GM18907 (cell line): Measurements from ENCODE around the gene SHMT2.
"Not testable (repeated sequence)": the region's sequence is repeated elsewhere in the genome, so short reads cannot be mapped to it uniquely, and the experiment has no call there.

Source experiments
- ATAC-seq: cut with Tn5 transposase; IDR thresholded peaks from one replicate; pipeline ENCODE4 v1.9.1; 2021; ENCODE audit warnings: mild to moderate bottlenecking, moderate library complexity; ENCODE audit not compliant: unreplicated experiment

SHMT2 gene

DNA sequence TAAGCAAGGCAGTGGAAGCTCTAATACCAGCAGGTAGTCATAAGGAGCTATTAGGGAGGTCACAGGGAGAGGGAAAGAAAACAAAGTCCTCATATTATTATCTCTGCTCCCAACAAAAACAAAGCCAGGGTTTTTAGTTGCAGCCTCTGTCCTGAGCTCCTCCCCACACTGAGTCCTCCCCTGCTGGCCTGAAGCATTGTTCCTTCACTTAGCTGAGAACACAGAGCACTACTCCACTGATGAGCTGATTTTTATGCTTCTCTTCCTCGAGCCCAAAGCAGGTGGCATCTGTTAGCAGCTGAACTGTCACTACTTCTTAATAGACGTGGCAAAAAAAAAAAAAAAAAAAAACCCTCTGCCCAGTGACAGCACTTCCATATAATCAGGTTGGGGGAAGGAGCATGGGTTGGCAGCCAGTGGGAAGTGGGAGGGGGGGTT, 31.9 kb downstream of the SHMT2 start:
- no peak for ATAC-seq

DNA sequence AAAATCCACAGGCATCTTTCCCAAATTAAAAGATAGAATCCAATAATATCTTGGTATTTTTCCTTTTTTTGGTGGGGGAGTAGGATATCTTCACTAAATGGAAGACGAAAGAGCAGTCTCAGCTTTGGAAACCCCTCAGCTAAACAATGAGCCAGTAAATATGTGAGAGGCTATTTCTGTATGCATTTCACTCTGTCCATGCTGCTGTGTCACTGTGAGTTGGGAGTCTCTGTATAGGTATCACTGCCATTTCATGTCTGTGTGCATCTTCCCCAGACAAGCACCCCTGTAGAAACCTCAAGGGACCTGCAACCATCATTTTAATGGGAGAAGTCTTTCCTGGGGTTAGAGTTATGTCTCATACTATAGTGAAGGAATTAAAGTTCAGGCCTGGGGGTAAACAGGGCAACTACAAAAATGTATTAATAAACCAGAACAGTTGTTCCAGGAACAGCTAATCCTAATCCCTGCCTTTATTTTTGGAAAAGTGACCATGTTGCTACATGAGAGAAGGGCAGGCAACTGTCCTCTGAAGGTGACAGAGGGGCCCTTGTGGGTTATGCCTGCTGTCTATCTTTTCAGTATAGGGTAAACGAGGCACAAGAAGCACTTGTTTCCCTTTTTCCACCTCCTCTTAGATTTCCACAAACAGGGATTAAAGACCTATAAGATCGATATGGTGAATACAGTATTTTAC, 32.8 kb downstream of the SHMT2 start:
- no peak for ATAC-seq

DNA sequence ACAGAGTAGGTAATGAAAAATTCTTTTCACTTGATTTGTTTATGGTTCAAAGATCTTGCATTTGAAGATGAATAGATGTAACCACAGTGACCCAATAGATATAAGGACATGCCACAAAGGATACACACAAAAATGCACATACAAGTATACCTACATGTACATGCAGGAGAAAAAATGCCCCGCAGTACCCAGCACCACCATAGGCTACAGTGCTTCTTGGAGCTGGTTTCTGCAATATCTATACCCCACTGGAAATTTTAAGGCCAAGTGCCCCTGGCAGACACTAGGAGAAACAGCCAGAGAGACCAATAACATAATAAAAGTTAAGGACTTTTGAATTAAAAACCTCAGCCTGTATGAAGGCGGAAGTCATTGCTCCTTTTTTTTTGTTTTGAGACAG, 33.6 kb downstream of the SHMT2 start:
- ATAC-seq = no peak

DNA sequence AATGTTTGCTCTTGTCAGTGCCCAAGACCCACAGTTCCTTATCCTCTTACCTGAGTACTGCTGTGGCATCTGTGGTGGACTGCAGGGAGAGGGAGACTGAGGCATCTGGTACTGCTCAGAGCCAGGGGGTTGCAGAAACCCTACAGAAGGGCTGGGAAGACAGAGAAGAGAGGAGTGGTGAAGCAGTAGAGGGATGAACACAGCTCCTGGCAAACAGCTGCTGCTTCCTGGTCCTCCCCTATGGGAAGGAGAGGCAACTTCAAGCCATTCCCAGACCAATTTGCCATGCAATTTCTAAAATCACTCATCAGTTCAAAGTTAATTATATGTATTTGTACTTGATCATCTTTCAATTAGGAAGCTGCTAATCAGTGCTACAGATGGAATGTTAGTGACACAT, 37.2 kb downstream of the SHMT2 start:
- no peak for ATAC-seq

DNA sequence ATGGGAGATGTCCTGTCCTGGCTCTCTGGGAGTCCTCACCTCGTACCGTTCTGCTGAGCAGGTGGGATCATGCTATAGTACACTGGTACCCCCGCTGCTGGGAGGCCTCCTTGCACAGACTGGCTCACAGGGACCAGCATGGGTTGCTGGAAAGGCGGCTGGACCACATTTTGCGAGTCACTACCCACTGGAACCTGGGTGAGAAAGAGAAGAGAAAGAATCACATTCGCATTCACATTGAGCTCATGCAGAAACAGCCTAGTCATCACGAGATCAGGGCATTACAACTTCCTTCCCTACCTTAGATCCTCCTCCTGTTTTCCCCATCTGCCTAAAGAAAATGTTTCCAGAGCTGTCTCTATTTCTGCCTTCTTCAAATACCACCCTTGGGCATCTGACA, 38.8 kb downstream of the SHMT2 start:
- ATAC-seq = no peak

DNA sequence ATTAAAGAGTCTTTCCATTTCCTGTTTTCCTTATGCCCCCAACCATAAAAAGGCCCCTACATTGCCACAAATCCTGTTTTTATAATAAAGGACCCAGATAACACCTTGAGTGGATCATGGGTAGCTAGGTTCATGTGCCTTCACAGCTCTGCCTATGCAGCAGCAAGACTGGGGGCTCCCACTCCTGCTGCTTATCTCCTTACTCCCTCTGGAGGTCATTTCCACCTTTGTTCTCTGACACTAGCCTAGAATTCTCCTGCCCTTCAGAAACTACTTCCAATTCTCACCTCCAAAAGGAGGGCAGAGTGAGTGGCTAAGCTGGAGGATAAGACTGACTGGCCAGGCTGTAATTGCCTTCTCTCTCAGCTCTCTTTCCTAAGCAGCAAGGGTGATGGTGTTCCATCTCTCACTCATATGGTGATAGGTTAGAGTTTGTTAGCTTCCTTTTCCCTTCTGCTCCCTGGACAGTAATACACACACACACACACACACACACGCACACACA, 41.5 kb downstream of the SHMT2 start:
- ATAC-seq = no peak

DNA sequence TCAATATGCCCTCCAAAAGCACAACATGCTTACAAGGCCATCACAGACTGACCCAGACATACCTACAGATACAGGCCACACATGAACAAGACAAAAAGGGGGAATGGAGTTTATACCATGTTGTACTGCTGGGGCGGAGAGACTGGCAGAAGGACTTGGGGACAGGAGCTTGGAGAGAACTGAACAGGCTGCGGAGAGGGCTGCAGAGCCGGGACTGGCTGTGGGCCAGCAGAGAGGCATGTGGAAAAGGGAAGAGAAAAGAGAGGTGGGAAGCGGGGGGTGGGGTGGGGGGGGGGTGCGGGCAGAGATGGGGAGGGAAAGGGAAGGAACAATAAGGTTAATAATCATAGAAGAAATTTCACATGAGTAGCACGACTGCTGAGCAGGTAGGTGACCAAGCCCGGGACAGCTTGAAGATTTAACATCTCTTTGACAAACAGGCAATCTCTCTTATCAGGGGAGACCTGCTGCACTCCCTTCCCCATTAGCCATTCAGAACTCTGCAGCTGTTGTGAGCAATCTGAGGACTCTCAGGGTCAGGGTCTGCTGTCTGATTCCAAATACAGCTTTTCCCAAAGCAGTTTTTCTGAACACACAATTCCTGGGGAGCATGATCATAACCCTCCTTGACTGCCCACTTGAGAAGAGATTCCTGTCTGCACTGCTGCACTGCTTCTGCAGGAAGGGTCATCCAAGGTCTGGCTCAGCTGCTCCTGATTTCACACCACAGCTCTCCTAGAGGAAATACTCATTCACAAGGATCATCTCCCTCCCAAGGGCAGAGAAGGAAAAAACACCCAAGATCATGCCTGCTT, 43.0 kb downstream of the SHMT2 start:
- ATAC-seq = no peak

DNA sequence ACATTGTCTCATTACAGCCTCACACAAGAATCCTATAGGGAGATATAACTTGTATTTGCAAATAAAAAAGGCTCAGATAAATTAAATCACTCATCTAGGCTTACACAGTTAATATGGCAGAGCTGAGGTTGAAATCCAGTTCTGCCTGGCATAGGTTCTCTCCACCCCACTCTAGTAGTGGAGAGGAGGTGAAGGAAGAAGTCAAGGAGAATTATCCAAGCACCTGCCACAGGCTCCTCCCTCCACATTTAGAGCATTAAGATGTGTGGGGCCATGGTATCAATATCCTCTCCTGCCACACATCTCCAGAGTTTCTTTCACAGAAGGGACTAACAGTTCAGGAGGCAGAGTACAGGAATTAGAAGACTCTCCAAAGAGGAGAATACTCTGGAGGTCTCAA, 44.0 kb downstream of the SHMT2 start:
- no peak for ATAC-seq

DNA sequence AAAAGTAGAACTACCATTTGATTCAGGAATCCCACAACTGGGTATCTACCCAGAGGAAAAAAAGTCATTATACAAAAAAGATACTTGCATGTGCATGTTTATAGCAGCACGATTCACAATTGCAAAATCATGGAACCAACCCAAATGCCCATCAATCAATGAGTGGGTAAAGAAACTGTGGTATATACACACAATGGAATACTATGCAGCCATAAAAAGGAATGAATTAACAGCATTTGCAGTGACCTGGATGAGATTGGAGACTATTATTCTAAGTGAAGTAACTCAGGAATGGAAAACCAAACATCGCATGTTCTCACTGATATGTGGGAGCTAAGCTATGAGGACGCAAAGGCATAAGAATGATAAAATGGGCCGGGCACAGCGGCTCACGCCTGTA, 46.7 kb downstream of the SHMT2 start:
- ATAC-seq = not testable (repeated sequence)

DNA sequence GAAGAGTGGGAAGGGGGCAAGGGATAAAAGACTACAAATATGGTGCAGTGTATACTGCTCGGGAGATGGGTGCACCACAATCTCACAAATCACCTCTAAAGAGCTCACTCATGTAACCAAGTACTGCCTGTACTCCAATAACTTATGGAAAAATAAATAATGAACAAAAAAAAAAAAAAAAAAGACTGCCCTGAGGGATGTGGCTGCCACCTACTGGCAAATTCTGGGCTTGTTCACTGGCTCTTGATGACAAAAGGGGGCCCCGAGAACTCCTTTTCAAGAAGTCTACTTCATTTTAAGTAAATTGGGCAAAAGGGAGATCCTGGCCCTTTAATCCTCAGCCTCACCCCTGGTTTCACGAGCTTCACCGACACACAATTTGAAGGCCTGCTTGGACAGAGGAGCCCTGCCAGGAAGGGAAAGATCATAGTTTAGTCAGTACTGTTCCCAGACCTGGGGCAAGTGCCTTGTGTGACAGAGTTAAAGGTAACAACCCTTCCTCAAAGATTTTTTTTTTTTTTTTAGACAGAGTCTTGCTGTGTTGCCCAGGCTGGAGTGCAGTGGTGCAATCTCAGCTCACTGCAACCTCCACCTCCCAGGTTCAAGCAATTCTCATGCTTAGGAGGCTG, 47.5 kb downstream of the SHMT2 start:
- no peak for ATAC-seq

DNA sequence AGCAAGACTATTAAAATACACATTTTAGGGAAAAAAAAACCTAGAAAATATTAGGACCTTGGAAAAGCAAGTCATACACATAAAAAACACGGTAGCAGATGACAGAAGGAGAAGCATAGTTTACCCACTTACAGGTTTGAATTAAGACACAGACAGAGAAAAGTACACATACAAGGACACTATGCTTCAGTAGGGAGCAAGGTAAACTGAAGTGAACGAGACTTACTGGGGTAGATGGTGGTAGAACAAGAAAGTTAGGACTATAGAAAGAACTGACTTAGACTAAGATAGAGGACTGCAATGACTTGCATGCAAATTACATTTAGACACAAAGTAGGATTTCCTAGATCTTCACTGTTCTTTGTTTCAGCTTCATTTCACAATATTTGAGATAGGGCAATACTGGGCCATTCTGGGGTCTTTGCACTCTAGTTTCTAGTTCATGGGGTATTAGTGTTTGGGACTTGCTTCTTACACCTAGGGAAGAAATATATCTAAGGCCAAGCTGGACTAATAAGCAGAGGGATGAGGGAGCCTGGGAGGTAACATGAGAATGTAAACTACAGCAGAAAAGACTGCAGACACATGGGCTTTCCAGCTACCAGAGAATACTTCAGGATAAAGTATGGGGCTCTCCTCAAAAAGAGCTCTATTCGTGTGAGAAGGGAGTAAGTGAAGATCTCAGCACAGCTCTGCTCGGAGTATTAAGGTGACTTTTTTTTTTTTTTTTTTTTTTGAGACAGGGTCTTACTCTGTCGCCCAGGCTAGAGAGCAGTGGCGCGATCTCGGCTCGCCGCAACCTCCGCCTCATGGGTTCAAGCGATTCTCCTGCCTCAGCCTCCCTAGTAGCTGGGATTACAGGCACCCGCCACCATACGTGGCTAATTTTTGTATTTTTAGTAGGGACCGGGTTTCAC, 49.2 kb downstream of the SHMT2 start:
- ATAC-seq = no peak

DNA sequence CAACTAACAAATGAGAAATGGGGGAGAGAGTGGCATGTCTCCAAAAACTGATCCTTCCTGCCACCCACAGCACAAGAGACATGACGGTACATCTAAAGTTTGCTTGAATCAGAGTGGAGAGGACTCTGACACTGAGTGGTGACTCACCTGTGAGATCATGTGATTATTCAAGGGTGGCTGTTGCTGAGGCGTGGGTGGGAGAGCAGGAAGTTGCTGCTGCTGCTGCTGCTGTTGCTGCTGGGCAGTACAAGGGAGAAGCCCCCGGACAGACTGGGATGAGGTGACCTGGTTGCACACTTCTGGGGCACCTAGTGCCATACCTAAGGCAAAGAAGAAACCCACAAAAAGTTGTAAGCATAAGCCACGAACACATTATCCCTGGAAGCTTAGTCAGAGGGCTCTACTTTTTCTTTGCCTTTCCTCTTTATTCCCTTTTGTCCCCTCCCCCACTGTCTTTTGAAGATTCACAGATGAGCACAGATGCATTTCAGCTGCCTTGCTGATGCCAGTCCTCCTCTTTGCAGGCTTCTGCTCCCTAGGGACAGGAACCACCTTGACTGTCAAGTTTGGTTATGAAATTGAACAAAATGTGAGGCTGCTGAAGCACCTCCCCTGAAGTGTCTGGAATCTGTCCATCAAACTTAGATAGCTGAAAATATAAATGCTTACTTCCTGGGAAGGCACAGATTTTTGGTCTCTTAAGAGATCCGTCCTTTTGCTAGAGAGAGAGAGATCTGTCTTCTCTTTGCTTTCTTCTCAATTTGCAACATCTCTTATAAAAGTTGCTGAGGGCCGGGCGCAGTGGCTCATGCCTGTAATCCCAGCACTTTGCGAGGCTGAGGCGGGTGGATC, 50.9 kb downstream of the SHMT2 start:
- ATAC-seq = peak; percentile 93

DNA sequence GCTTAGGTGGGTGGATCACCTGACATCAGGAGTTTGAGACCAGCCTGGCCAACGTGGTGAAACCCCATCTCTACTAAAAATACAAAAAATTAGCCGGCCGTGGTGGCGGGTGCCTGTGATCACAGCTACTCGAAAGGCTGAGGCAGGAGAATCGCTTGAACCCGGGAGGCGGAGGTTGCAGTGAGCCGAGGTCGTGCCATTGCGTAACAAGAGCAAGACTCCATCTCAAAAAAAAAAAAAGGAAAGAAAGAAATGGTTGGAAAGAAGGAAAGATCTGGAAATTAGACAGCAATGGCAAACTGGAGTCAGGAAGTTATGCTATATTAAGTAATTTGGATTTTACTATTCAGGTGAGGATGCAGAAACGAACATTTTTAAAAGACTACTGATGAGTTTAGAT, 52.6 kb downstream of the SHMT2 start:
- not testable (repeated sequence) for ATAC-seq
